OCI-LY7 (cell line): ENCODE data around the gene SERHL2. TPM values are rescaled to one million over a fixed set of nuclear protein-coding genes. Genes with fewer than 3 reads are reported as not detected.
A peak's percentile ranks its signal among the peaks of the same experiment; 100 is the strongest.

Experiments used
- BruUV-seq: library from RNA; stranded (reverse); fragments of 400-500 nt; replicated peaks from 2 replicates; lab custom pipeline; 2021; lab: Mats Ljungman, UMichigan
- CTCF ChIA-PET: fragments of 300-600 bp; sonication (Branson Sonifier 250); formaldehyde crosslinking; loops from one replicate; lab custom pipeline; 2022; ENCODE audit warnings: antibody characterized with exemption; ENCODE audit not compliant: unreplicated experiment; lab: Charles Lee
- POLR2A ChIA-PET: fragments of 300-600 bp; sonication (Branson Sonifier 250); formaldehyde crosslinking; loops from one replicate; lab custom pipeline; 2022; ENCODE audit warnings: antibody characterized with exemption; lab: Charles Lee
- DNase-seq: peaks from one replicate; pipeline ENCODE4 v3.0.0-alpha.2; 2015; ENCODE audit warnings: low spot score
- H2AFZ ChIP-seq: fragments of 200-600 bp; sonication (generic), shearing (Covaris generic); 2 replicates; pipeline ENCODE4 v1.6.1; 2014; ENCODE audit warnings: mild to moderate bottlenecking, antibody characterized with exemption, low read length, moderate library complexity
- H3K27ac ChIP-seq: fragments of 200-600 bp; sonication (generic); 2 replicates; pipeline ENCODE4 v1.5.1; 2014; ENCODE audit warnings: mixed run types, low read depth, mild to moderate bottlenecking, moderate library complexity, low read length, inconsistent platforms; ENCODE audit not compliant: poor library complexity, severe bottlenecking
- H3K36me3 ChIP-seq: fragments of 200-600 bp; sonication (generic); 2 replicates; pipeline ENCODE4 v1.6.1; 2014; ENCODE audit warnings: mild to moderate bottlenecking, antibody characterized with exemption, low read length, moderate library complexity, mixed read lengths; ENCODE audit not compliant: insufficient read depth
- H3K4me1 ChIP-seq: fragments of 200-600 bp; sonication (generic); 2 replicates; pipeline ENCODE4 v1.5.1; 2014; ENCODE audit warnings: mild to moderate bottlenecking, low read length; ENCODE audit not compliant: insufficient read depth, poor library complexity, severe bottlenecking
- H3K4me2 ChIP-seq: fragments of 200-600 bp; sonication (generic); 2 replicates; pipeline ENCODE4 v1.6.1; 2014; ENCODE audit warnings: mild to moderate bottlenecking, low read length
- H3K4me3 ChIP-seq: fragments of 200-600 bp; sonication (generic); 2 replicates; pipeline ENCODE4 v1.5.1; 2014; ENCODE audit warnings: mild to moderate bottlenecking, low read depth, low read length; ENCODE audit not compliant: poor library complexity, severe bottlenecking
- H3K79me2 ChIP-seq: fragments of 200-600 bp; sonication (generic); 2 replicates; pipeline ENCODE4 v1.6.1; 2016; ENCODE audit warnings: low read depth, mild to moderate bottlenecking, low read length, moderate library complexity, mixed read lengths; ENCODE audit not compliant: insufficient read depth
- H3K9me2 ChIP-seq: fragments of 200-600 bp; sonication (generic); 2 replicates; pipeline ENCODE4 v1.6.1; 2016; ENCODE audit warnings: mild to moderate bottlenecking, low read length, mixed read lengths; ENCODE audit not compliant: insufficient read depth
- H3K9me3 ChIP-seq: fragments of 200-600 bp; sonication (generic); 2 replicates; pipeline ENCODE4 v1.6.1; 2014; ENCODE audit warnings: mild to moderate bottlenecking, mixed run types, low read length, mixed read lengths
- H4K20me1 ChIP-seq: fragments of 200-600 bp; sonication (generic); 2 replicates; pipeline ENCODE4 v1.6.1; 2014; ENCODE audit warnings: mild to moderate bottlenecking, antibody characterized with exemption, low read length, moderate library complexity, mixed read lengths; ENCODE audit not compliant: insufficient read depth
- CTCF ChIP-seq: fragments of 200-600 bp; sonication (generic); conservative IDR thresholded peaks from 2 replicates; pipeline ENCODE4 v1.5.1; 2014; ENCODE audit warnings: mild to moderate bottlenecking, antibody characterized with exemption, low read length, moderate library complexity, mixed read lengths
- EZH2phosphoT487 ChIP-seq: fragments of 200-600 bp; sonication (generic); IDR thresholded peaks from 2 replicates; pipeline ENCODE4 v1.6.1; 2018; ENCODE audit warnings: low read depth, borderline replicate concordance, mild to moderate bottlenecking, mixed run types, antibody characterized with exemption, low read length, moderate library complexity, mixed read lengths
- intact Hi-C: fragments of 100-400 bp; cut with micrococcal nuclease; formaldehyde crosslinking; loops from one replicate; pipeline ENCODE4 v1.10.0; 2022; ENCODE audit not compliant: unreplicated experiment
- small RNA-seq: library from RNA; depleted of rRNA; stranded (forward); fragments of <200 nt; gene quantifications from one replicate; pipeline ENCODE3, GENCODE V24; 2014
- total RNA-seq, 2 experiments: library from RNA; depleted of rRNA in 1 of 2; stranded (reverse); fragments of >200 nt in 1 of 2; shearing (Covaris generic) in 1 of 2; gene quantifications; 2 replicates each; pipeline ENCODE4 v1.2.3, GENCODE V29; 2014 to 2022

SERHL2 gene
- total RNA-seq, 2 experiments from 2014 or later: 36.4 to 98.0 TPM

- no peak overlapping the region for H2AFZ ChIP-seq
- H3K79me2 ChIP-seq: no peaks in the 10 kb centered on the region
- no TSS peak for BruUV-seq
- no peak overlapping the region for H3K27ac ChIP-seq
- H3K36me3 ChIP-seq: peaks cover 25% of the 10 kb centered on the region
- no peak for DNase-seq
- TF ChIP-seq CTCF: no peak
- no peak for TF ChIP-seq EZH2phosphoT487
- no peak overlapping the region for H3K4me2 ChIP-seq
- ChIA-PET POLR2A (no interaction called here), CTCF (no interaction called here)
- no peaks in the 10 kb centered on the region for H3K9me3 ChIP-seq
- no peaks in the 10 kb centered on the region for H3K9me2 ChIP-seq
- H3K4me3 ChIP-seq: no peak overlapping the region
- no peaks in the 10 kb centered on the region for H4K20me1 ChIP-seq
- intact Hi-C loops: loop anchor here (2.0 to 5.0 kb wide), 2 partner anchors 27 to 140 kb away; partner anchors contain the start of gene CYB5R3
- peaks cover 27% of the 10 kb centered on the region for H3K4me1 ChIP-seq
Measured at GRCh38 chr22:42622061-42622710, 68.4 kb downstream of the SERHL2 start.

DNA sequence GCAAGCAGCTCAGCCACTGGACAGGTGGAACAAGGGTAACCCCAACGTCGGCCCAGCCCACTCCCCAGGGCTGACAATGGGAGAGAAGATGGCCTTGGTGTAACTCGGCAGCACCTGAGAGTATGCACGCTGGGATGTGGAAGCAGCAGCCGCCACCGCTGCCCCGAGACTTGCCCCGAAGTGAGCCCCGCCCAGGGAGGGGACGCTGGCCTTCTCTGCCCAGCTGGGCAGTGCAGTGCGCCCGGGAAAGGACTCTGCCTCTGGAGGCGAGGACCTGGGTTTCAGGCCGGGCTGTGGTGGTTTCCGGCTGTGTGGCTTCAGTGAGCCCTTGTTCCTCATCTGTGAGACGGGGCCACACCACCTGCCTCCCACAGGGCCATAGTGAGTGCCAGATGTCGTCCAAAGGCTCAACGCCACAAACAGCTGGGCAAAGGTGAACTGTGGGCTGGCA, 69.6 kb downstream of the SERHL2 start:
- no TSS peak for BruUV-seq
- Histone ChIP-seq H3K79me2 (no peaks in the 10 kb centered on the region), H3K27ac (peak overlapping the region; percentile 49), H4K20me1 (no peaks in the 10 kb centered on the region), H3K36me3 (peaks cover 35% of the 10 kb centered on the region), H3K4me2 (peak overlapping the region; percentile 44), H3K4me1 (peaks cover 27% of the 10 kb centered on the region), H2AFZ (no peak overlapping the region), H3K4me3 (no peak overlapping the region), H3K9me3 (no peaks in the 10 kb centered on the region), H3K9me2 (no peaks in the 10 kb centered on the region)
- ChIA-PET CTCF (interaction anchor here (0.6 kb wide), 1 partner anchor 41 kb away, joined by 3 read pairs; no protein-coding TSS in a partner anchor), POLR2A (no interaction called here)
- no peak for TF ChIP-seq CTCF
- TF ChIP-seq EZH2phosphoT487: no peak
- DNase-seq: peak; percentile 80
- intact Hi-C loops: loop anchor here (1.0 to 5.0 kb wide), 3 partner anchors 25 to 139 kb away; partner anchors contain the start of gene CYB5R3

Small RNA genes within 50 kb of the gene (small RNA-seq; reads per million reads assigned to genes)
- gene RN7SKP80: 1.1 reads per million, percentile 55 among the genes with 10 or more reads in this experiment
- gene RNU6-513P: not detected

Other genes with a start within 250 kb of the SERHL2 start
- gene NFAM1, start 121.6 kb upstream of the SERHL2 start, total RNA-seq (2014; rRNA removed; shearing (Covaris generic)): 0.03 and 0.16 TPM in 2 replicates
- 0.88 and 1.1 TPM in 2 replicates for gene NFAM1, start 121.6 kb upstream of the SERHL2 start, total RNA-seq (2022)
- 125 and 137 TPM in 2 replicates for gene RRP7A, start 34.2 kb upstream of the SERHL2 start, total RNA-seq (2014; rRNA removed; shearing (Covaris generic))
- 149 and 172 TPM in 2 replicates for gene RRP7A, start 34.2 kb upstream of the SERHL2 start, total RNA-seq (2022)
- gene POLDIP3, start 60.9 kb downstream of the SERHL2 start, total RNA-seq (2014; rRNA removed; shearing (Covaris generic)): 52.7 and 70.7 TPM in 2 replicates
- 73.5 and 74.1 TPM in 2 replicates for gene POLDIP3, start 60.9 kb downstream of the SERHL2 start, total RNA-seq (2022)
- 0.92 and 0.93 TPM in 2 replicates for gene ATP5MGL, start 86.6 kb downstream of the SERHL2 start, total RNA-seq (2014; rRNA removed; shearing (Covaris generic))
- gene ATP5MGL, start 86.6 kb downstream of the SERHL2 start, total RNA-seq (2022): 1.1 and 1.8 TPM in 2 replicates
- gene CYB5R3, start 95.4 kb downstream of the SERHL2 start, total RNA-seq (2014; rRNA removed; shearing (Covaris generic)): 28.5 and 38.0 TPM in 2 replicates
- gene CYB5R3, start 95.4 kb downstream of the SERHL2 start, total RNA-seq (2022): 68.9 and 74.7 TPM in 2 replicates
- 48.9 and 61.5 TPM in 2 replicates for gene A4GALT, start 166.9 kb downstream of the SERHL2 start, total RNA-seq (2014; rRNA removed; shearing (Covaris generic))
- 40.5 and 56.0 TPM in 2 replicates for gene A4GALT, start 166.9 kb downstream of the SERHL2 start, total RNA-seq (2022)